ENCODE data around the gene TNFRSF12A.
A peak's percentile ranks its signal among the peaks of the same experiment; 100 is the strongest.

The TNFRSF12A gene

DNA sequence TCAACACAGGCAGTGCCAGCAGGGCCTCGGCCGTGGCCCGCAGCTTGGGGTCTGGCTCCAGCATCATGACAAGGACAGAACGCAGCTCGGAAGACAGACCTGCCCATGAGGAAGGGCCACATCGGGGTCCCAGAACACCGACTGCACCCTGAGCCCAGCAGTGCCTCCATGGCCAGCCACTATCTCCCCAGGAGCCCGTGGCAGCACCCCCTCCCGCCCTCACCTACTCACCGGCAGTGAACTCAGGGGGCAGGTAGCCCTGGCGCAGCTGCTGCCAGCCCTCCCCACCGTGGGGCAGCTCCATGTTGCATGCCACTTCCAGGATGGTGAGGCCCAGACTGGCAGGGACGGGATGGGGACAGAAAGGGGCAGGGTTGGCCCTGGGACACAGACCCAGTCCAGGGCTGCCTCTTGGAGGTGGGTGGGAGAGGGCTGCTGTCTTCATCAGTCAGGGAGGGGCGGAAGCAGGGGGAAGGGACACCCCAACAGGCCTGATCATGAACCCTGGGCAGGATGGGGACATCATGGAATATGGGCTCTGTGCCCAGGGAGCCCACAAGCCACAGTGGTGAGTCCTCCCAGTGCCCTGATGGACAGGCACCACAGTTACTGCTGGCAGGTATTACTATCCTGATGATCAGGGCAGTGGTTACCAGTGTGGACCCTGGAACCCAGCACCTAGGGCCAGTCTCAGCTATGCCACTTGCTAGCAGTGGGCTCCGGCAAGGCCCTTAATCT is 45.7 kb upstream of the TNFRSF12A start (continued):
- TF ChIP-seq TCF7L2 (IDR thresholded peaks at IDR 0.05; ENCODE audit: borderline replicate concordance, low read depth, low read length) (no peak), GLIS2 (tag by site-specific recombination; IDR thresholded peaks at IDR 0.05) (0 out of 2 replicates have a peak, but pooled peaks have one; percentile 5), ZNF785 (tag by site-specific recombination; IDR thresholded peaks at IDR 0.05) (no peak), ZNF521 (tag by site-specific recombination; IDR thresholded peaks at IDR 0.05) (no peak), ZNF792 (tag by site-specific recombination; IDR thresholded peaks at IDR 0.05) (no peak), ZNF37A (tag by site-specific recombination; IDR thresholded peaks at IDR 0.05) (no peak), BCL11A (tag by site-specific recombination; IDR thresholded peaks at IDR 0.05; ENCODE audit: low read depth) (no peak), ZNF274 (IDR thresholded peaks at IDR 0.05; ENCODE audit: low read length) (no peak), ZNF274 (tag by site-specific recombination; IDR thresholded peaks at IDR 0.05; ENCODE audit: borderline replicate concordance) (no peak), GFI1B (tag by site-specific recombination; IDR thresholded peaks at IDR 0.05) (no peak), ZNF23 (tag by site-specific recombination; IDR thresholded peaks at IDR 0.05; ENCODE audit: borderline replicate concordance) (no peak), ZNF248 (tag by site-specific recombination; IDR thresholded peaks at IDR 0.05) (no peak), ZNF341 (tag by site-specific recombination; IDR thresholded peaks at IDR 0.05; ENCODE audit: low read depth) (peak; percentile 40; the same call in 1 of the 2 replicates), ZNF600 (tag by site-specific recombination; IDR thresholded peaks at IDR 0.05) (peak; percentile 11; the same call in 1 of the 2 replicates), ZNF2 (tag by site-specific recombination; IDR thresholded peaks at IDR 0.05) (no peak), ZNF664 (tag by site-specific recombination; IDR thresholded peaks at IDR 0.05) (no peak), SP7 (tag by site-specific recombination; IDR thresholded peaks at IDR 0.05) (no peak), ZNF423 (tag by site-specific recombination; IDR thresholded peaks at IDR 0.05) (no peak), FEZF1 (tag by site-specific recombination; IDR thresholded peaks at IDR 0.05) (no peak), ZNF146 (tag by site-specific recombination; IDR thresholded peaks at IDR 0.05) (no peak), MZF1 (tag by site-specific recombination; IDR thresholded peaks at IDR 0.05; ENCODE audit: borderline replicate concordance) (no peak), ZBTB7A (tag by site-specific recombination; IDR thresholded peaks at IDR 0.05; ENCODE audit: low read depth) (no peak)
- TF ChIP-seq, protein P1, sequence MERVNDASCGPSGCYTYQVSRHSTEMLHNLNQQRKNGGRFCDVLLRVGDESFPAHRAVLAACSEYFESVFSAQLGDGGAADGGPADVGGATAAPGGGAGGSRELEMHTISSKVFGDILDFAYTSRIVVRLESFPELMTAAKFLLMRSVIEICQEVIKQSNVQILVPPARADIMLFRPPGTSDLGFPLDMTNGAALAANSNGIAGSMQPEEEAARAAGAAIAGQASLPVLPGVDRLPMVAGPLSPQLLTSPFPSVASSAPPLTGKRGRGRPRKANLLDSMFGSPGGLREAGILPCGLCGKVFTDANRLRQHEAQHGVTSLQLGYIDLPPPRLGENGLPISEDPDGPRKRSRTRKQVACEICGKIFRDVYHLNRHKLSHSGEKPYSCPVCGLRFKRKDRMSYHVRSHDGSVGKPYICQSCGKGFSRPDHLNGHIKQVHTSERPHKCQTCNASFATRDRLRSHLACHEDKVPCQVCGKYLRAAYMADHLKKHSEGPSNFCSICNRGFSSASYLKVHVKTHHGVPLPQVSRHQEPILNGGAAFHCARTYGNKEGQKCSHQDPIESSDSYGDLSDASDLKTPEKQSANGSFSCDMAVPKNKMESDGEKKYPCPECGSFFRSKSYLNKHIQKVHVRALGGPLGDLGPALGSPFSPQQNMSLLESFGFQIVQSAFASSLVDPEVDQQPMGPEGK (tag by site-specific recombination; IDR thresholded peaks at IDR 0.05), result peak; percentile 31; the same call in 1 of the 2 replicates
- TF ChIP-seq, protein P2, sequence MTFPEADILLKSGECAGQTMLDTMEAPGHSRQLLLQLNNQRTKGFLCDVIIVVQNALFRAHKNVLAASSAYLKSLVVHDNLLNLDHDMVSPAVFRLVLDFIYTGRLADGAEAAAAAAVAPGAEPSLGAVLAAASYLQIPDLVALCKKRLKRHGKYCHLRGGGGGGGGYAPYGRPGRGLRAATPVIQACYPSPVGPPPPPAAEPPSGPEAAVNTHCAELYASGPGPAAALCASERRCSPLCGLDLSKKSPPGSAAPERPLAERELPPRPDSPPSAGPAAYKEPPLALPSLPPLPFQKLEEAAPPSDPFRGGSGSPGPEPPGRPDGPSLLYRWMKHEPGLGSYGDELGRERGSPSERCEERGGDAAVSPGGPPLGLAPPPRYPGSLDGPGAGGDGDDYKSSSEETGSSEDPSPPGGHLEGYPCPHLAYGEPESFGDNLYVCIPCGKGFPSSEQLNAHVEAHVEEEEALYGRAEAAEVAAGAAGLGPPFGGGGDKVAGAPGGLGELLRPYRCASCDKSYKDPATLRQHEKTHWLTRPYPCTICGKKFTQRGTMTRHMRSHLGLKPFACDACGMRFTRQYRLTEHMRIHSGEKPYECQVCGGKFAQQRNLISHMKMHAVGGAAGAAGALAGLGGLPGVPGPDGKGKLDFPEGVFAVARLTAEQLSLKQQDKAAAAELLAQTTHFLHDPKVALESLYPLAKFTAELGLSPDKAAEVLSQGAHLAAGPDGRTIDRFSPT (tag by site-specific recombination; IDR thresholded peaks at IDR 0.05), result peak; percentile 30
- TF ChIP-seq, protein P3, sequence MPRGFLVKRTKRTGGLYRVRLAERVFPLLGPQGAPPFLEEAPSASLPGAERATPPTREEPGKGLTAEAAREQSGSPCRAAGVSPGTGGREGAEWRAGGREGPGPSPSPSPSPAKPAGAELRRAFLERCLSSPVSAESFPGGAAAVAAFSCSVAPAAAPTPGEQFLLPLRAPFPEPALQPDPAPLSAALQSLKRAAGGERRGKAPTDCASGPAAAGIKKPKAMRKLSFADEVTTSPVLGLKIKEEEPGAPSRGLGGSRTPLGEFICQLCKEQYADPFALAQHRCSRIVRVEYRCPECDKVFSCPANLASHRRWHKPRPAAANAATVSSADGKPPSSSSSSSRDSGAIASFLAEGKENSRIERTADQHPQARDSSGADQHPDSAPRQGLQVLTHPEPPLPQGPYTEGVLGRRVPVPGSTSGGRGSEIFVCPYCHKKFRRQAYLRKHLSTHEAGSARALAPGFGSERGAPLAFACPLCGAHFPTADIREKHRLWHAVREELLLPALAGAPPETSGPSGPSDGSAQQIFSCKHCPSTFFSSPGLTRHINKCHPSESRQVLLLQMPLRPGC (tag by site-specific recombination; IDR thresholded peaks at IDR 0.05), result no peak
- TF ChIP-seq, protein P4, sequence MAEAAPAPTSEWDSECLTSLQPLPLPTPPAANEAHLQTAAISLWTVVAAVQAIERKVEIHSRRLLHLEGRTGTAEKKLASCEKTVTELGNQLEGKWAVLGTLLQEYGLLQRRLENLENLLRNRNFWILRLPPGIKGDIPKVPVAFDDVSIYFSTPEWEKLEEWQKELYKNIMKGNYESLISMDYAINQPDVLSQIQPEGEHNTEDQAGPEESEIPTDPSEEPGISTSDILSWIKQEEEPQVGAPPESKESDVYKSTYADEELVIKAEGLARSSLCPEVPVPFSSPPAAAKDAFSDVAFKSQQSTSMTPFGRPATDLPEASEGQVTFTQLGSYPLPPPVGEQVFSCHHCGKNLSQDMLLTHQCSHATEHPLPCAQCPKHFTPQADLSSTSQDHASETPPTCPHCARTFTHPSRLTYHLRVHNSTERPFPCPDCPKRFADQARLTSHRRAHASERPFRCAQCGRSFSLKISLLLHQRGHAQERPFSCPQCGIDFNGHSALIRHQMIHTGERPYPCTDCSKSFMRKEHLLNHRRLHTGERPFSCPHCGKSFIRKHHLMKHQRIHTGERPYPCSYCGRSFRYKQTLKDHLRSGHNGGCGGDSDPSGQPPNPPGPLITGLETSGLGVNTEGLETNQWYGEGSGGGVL (tag by site-specific recombination; IDR thresholded peaks at IDR 0.05), result no peak
- TF ChIP-seq, protein P5, sequence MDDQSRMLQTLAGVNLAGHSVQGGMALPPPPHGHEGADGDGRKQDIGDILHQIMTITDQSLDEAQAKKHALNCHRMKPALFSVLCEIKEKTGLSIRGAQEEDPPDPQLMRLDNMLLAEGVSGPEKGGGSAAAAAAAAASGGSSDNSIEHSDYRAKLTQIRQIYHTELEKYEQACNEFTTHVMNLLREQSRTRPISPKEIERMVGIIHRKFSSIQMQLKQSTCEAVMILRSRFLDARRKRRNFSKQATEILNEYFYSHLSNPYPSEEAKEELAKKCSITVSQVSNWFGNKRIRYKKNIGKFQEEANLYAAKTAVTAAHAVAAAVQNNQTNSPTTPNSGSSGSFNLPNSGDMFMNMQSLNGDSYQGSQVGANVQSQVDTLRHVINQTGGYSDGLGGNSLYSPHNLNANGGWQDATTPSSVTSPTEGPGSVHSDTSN (CRISPR knock-in tag; IDR thresholded peaks at IDR 0.05), result no peak
- TF ChIP-seq, protein P6, sequence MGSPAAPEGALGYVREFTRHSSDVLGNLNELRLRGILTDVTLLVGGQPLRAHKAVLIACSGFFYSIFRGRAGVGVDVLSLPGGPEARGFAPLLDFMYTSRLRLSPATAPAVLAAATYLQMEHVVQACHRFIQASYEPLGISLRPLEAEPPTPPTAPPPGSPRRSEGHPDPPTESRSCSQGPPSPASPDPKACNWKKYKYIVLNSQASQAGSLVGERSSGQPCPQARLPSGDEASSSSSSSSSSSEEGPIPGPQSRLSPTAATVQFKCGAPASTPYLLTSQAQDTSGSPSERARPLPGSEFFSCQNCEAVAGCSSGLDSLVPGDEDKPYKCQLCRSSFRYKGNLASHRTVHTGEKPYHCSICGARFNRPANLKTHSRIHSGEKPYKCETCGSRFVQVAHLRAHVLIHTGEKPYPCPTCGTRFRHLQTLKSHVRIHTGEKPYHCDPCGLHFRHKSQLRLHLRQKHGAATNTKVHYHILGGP (tag by site-specific recombination; IDR thresholded peaks at IDR 0.05), result no peak
- TF ChIP-seq, protein P7, sequence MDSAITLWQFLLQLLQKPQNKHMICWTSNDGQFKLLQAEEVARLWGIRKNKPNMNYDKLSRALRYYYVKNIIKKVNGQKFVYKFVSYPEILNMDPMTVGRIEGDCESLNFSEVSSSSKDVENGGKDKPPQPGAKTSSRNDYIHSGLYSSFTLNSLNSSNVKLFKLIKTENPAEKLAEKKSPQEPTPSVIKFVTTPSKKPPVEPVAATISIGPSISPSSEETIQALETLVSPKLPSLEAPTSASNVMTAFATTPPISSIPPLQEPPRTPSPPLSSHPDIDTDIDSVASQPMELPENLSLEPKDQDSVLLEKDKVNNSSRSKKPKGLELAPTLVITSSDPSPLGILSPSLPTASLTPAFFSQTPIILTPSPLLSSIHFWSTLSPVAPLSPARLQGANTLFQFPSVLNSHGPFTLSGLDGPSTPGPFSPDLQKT (IDR thresholded peaks at IDR 0.05; ENCODE audit: borderline replicate concordance, low read depth, low read length), result no peak
